HEK293 (cell line): Measurements from ENCODE around the gene ABCG1.

Source experiments
- CTCF ChIA-PET: fragments of 350-600 bp; formaldehyde crosslinking; extraction: SDS; loops from one replicate; lab custom pipeline; 2021; ENCODE audit warnings: antibody characterized with exemption; lab: Yijun Ruan, JAX
- POLR2A ChIA-PET: fragments of 300-600 bp; formaldehyde crosslinking; extraction: SDS; loops from one replicate; lab custom pipeline; 2020; ENCODE audit warnings: antibody characterized with exemption, inconsistent platforms; lab: Yijun Ruan, JAX
- H3K27ac ChIP-seq: fragments of 200-500 bp; sonication (Bioruptor generic); 2 replicates; pipeline ENCODE4 v1.5.1; 2014; ENCODE audit warnings: low read depth, low read length, control low read depth, inconsistent platforms; ENCODE audit errors: extremely low read depth
- H3K36me3 ChIP-seq, 2 experiments: fragments of 200-500 bp in 1 of 2; sonication (Bioruptor generic) in 1 of 2; 1 replicate in 1 of 2; 2 replicates in 1 of 2; pipeline ENCODE4 v1.5.1; 2014 to 2017; ENCODE audit warnings: inconsistent platforms in 2 of 2, low read length in 2 of 2; ENCODE audit not compliant: control insufficient read depth in 2 of 2, insufficient read depth in 1 of 2
- H3K4me1 ChIP-seq: fragments of 200-500 bp; sonication (Bioruptor generic); 2 replicates; pipeline ENCODE4 v1.5.1; 2014; ENCODE audit warnings: mild to moderate bottlenecking, low read length, inconsistent platforms; ENCODE audit not compliant: control insufficient read depth, insufficient read depth
- H3K4me3 ChIP-seq: 2 replicates; pipeline ENCODE4 v1.5.1; 2011; ENCODE audit warnings: low read depth, mild to moderate bottlenecking, control low read depth, low read length, moderate library complexity
- H3K9me3 ChIP-seq: fragments of 200-500 bp; sonication (Bioruptor generic); 2 replicates; pipeline ENCODE4 v1.5.1; 2014; ENCODE audit warnings: low read depth, low read length, inconsistent platforms; ENCODE audit not compliant: control insufficient read depth, insufficient read depth
- BCL11A ChIP-seq: fragments of 450-650 bp; formaldehyde crosslinking; IDR thresholded peaks from 2 replicates; pipeline ENCODE4 v1.5.1; 2016; ENCODE audit warnings: low read depth, missing biosample characterization, missing genetic modification characterization
- GLIS2 ChIP-seq: fragments of 450-650 bp; formaldehyde crosslinking; IDR thresholded peaks from 2 replicates; pipeline ENCODE4 v1.5.1; 2016; ENCODE audit warnings: missing biosample characterization, missing genetic modification characterization
- HOXA7 ChIP-seq: sonication (generic); formaldehyde crosslinking; IDR thresholded peaks from 2 replicates; pipeline ENCODE4 v1.8.1; 2022; ENCODE audit warnings: missing genetic modification reagents, borderline replicate concordance
- OVOL3 ChIP-seq: fragments of 450-650 bp; formaldehyde crosslinking; IDR thresholded peaks from 2 replicates; pipeline ENCODE4 v1.5.1; 2016; ENCODE audit warnings: missing biosample characterization, missing genetic modification characterization
- SCRT2 ChIP-seq: fragments of 450-650 bp; formaldehyde crosslinking; IDR thresholded peaks from 2 replicates; pipeline ENCODE4 v1.5.1; 2016; ENCODE audit warnings: missing biosample characterization, missing genetic modification characterization
- ZBTB17 ChIP-seq: fragments of 450-650 bp; formaldehyde crosslinking; IDR thresholded peaks from 2 replicates; pipeline ENCODE4 v1.5.1; 2016; ENCODE audit warnings: missing biosample characterization, missing genetic modification characterization
- ZBTB8A ChIP-seq: fragments of 450-650 bp; formaldehyde crosslinking; IDR thresholded peaks from 2 replicates; pipeline ENCODE4 v1.5.1; 2016; ENCODE audit warnings: missing biosample characterization, missing genetic modification characterization
- ZIC2 ChIP-seq: fragments of 450-650 bp; formaldehyde crosslinking; IDR thresholded peaks from 2 replicates; pipeline ENCODE4 v1.5.1; 2016; ENCODE audit warnings: missing biosample characterization, missing genetic modification characterization
- ZNF16 ChIP-seq: fragments of 450-650 bp; formaldehyde crosslinking; IDR thresholded peaks from 2 replicates; pipeline ENCODE4 v1.5.1; 2016; ENCODE audit warnings: low read depth, missing biosample characterization, missing genetic modification characterization
- ZNF302 ChIP-seq: fragments of 450-650 bp; formaldehyde crosslinking; IDR thresholded peaks from 2 replicates; pipeline ENCODE4 v1.5.1; 2016; ENCODE audit warnings: missing biosample characterization, missing genetic modification characterization, low read depth
- ZNF510 ChIP-seq: fragments of 450-650 bp; formaldehyde crosslinking; IDR thresholded peaks from 2 replicates; pipeline ENCODE4 v1.5.1; 2018; ENCODE audit warnings: mild to moderate bottlenecking, missing genetic modification characterization, missing biosample characterization; ENCODE audit not compliant: insufficient replicate concordance
- ZNF654 ChIP-seq: fragments of 450-650 bp; formaldehyde crosslinking; IDR thresholded peaks from 2 replicates; pipeline ENCODE4 v1.5.1; 2016; ENCODE audit warnings: low read depth, missing biosample characterization, missing genetic modification characterization
- ZNF677 ChIP-seq: fragments of 450-650 bp; IDR thresholded peaks from 2 replicates; pipeline ENCODE4 v1.5.0; 2018; ENCODE audit warnings: missing biosample characterization, mild to moderate bottlenecking, missing genetic modification characterization, moderate library complexity
- ZNF791 ChIP-seq: fragments of 450-650 bp; formaldehyde crosslinking; IDR thresholded peaks from 2 replicates; pipeline ENCODE4 v1.5.1; 2016; ENCODE audit warnings: missing biosample characterization, missing genetic modification characterization
- ZSCAN23 ChIP-seq: fragments of 450-650 bp; formaldehyde crosslinking; IDR thresholded peaks from 2 replicates; pipeline ENCODE4 v1.5.1; 2016; ENCODE audit warnings: missing biosample characterization, missing genetic modification characterization
- TF ChIP-seq, protein P1 (sequence below): fragments of 450-650 bp; formaldehyde crosslinking; IDR thresholded peaks from 2 replicates; pipeline ENCODE4 v1.5.0; 2017; ENCODE audit warnings: missing biosample characterization, missing genetic modification characterization, borderline replicate concordance
- TF ChIP-seq, protein P2 (sequence below): fragments of 450-650 bp; IDR thresholded peaks from 2 replicates; pipeline ENCODE4 v1.5.1; 2018; ENCODE audit warnings: missing biosample characterization, missing genetic modification characterization
- TF ChIP-seq, protein P3 (sequence below): fragments of 450-650 bp; formaldehyde crosslinking; IDR thresholded peaks from 2 replicates; pipeline ENCODE4 v1.5.1; 2016; ENCODE audit warnings: missing biosample characterization, missing genetic modification characterization, low read depth
- TF ChIP-seq, protein P4 (sequence below): fragments of 450-650 bp; formaldehyde crosslinking; IDR thresholded peaks from 2 replicates; pipeline ENCODE4; 2016; ENCODE audit warnings: missing biosample characterization, missing genetic modification characterization
- TF ChIP-seq, protein P5 (sequence below): fragments of 450-650 bp; formaldehyde crosslinking; IDR thresholded peaks from 2 replicates; pipeline ENCODE4 v1.5.1; 2016; ENCODE audit warnings: missing biosample characterization, missing genetic modification characterization
- TF ChIP-seq, protein P6 (sequence below): fragments of 450-650 bp; formaldehyde crosslinking; IDR thresholded peaks from 2 replicates; pipeline ENCODE4 v1.5.1; 2016; ENCODE audit warnings: missing biosample characterization, missing genetic modification characterization
- TF ChIP-seq, protein P7 (sequence below): fragments of 450-650 bp; formaldehyde crosslinking; IDR thresholded peaks from 2 replicates; pipeline ENCODE4 v1.5.1; 2016; ENCODE audit warnings: missing biosample characterization, missing genetic modification characterization, low read depth

Gene ABCG1

DNA sequence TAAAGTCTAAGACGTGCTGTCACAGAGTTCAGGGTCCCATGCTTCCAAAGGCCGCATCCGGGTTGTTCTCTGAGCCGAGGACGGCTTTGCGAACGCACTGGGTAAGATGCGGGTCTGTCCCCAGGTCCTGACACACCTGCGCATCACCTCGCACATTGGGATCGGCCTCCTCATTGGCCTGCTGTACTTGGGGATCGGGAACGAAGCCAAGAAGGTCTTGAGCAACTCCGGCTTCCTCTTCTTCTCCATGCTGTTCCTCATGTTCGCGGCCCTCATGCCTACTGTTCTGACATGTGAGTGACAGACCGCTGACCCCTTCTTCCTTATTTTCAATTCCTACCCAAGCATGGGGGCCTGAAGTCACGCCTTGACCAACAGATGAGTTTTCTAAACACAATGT is 71.0 kb downstream of the ABCG1 start:
- no peak overlapping the region for H3K4me3 ChIP-seq
- H3K4me1 ChIP-seq = no peaks in the 10 kb centered on the region
- H3K9me3 ChIP-seq = no peaks in the 10 kb centered on the region
- ChIA-PET CTCF (interaction anchor here (0.8 to 1.8 kb wide), 3 partner anchors 19 to 145 kb away, joined by 3 to 6 read pairs (median 5); no protein-coding TSS in a partner anchor), POLR2A (no interaction called here)
- peaks cover 0 to 13% of the 10 kb centered on the region in 2 experiments; a peak in 2 of 3 replicates for H3K36me3 ChIP-seq
- no peak overlapping the region for H3K27ac ChIP-seq
- TF ChIP-seq, protein P1, sequence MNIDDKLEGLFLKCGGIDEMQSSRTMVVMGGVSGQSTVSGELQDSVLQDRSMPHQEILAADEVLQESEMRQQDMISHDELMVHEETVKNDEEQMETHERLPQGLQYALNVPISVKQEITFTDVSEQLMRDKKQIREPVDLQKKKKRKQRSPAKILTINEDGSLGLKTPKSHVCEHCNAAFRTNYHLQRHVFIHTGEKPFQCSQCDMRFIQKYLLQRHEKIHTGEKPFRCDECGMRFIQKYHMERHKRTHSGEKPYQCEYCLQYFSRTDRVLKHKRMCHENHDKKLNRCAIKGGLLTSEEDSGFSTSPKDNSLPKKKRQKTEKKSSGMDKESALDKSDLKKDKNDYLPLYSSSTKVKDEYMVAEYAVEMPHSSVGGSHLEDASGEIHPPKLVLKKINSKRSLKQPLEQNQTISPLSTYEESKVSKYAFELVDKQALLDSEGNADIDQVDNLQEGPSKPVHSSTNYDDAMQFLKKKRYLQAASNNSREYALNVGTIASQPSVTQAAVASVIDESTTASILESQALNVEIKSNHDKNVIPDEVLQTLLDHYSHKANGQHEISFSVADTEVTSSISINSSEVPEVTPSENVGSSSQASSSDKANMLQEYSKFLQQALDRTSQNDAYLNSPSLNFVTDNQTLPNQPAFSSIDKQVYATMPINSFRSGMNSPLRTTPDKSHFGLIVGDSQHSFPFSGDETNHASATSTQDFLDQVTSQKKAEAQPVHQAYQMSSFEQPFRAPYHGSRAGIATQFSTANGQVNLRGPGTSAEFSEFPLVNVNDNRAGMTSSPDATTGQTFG = no peak
- TF ChIP-seq ZIC2 (tag by site-specific recombination) (no peak), ZNF654 (tag by site-specific recombination) (no peak), OVOL3 (tag by site-specific recombination) (no peak), ZBTB8A (tag by site-specific recombination) (no peak), ZNF16 (tag by site-specific recombination) (no peak), ZSCAN23 (tag by site-specific recombination) (no peak), ZBTB17 (tag by site-specific recombination) (no peak), ZNF302 (tag by site-specific recombination) (no peak), BCL11A (tag by site-specific recombination) (no peak), ZNF677 (tag by site-specific recombination) (no peak)
- TF ChIP-seq, protein P2, sequence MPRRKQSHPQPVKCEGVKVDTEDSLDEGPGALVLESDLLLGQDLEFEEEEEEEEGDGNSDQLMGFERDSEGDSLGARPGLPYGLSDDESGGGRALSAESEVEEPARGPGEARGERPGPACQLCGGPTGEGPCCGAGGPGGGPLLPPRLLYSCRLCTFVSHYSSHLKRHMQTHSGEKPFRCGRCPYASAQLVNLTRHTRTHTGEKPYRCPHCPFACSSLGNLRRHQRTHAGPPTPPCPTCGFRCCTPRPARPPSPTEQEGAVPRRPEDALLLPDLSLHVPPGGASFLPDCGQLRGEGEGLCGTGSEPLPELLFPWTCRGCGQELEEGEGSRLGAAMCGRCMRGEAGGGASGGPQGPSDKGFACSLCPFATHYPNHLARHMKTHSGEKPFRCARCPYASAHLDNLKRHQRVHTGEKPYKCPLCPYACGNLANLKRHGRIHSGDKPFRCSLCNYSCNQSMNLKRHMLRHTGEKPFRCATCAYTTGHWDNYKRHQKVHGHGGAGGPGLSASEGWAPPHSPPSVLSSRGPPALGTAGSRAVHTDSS = no peak
- TF ChIP-seq, protein P3, sequence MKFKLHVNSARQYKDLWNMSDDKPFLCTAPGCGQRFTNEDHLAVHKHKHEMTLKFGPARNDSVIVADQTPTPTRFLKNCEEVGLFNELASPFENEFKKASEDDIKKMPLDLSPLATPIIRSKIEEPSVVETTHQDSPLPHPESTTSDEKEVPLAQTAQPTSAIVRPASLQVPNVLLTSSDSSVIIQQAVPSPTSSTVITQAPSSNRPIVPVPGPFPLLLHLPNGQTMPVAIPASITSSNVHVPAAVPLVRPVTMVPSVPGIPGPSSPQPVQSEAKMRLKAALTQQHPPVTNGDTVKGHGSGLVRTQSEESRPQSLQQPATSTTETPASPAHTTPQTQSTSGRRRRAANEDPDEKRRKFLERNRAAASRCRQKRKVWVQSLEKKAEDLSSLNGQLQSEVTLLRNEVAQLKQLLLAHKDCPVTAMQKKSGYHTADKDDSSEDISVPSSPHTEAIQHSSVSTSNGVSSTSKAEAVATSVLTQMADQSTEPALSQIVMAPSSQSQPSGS (tag by site-specific recombination) = no peak
- TF ChIP-seq, protein P4, sequence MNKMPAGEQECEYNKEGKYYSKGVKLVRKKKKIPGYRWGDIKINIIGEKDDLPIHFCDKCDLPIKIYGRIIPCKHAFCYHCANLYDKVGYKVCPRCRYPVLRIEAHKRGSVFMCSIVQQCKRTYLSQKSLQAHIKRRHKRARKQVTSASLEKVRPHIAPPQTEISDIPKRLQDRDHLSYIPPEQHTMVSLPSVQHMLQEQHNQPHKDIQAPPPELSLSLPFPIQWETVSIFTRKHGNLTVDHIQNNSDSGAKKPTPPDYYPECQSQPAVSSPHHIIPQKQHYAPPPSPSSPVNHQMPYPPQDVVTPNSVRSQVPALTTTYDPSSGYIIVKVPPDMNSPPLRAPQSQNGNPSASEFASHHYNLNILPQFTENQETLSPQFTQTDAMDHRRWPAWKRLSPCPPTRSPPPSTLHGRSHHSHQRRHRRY (tag by site-specific recombination) = no peak
- TF ChIP-seq, protein P5, sequence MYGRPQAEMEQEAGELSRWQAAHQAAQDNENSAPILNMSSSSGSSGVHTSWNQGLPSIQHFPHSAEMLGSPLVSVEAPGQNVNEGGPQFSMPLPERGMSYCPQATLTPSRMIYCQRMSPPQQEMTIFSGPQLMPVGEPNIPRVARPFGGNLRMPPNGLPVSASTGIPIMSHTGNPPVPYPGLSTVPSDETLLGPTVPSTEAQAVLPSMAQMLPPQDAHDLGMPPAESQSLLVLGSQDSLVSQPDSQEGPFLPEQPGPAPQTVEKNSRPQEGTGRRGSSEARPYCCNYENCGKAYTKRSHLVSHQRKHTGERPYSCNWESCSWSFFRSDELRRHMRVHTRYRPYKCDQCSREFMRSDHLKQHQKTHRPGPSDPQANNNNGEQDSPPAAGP (tag by site-specific recombination) = no peak
- TF ChIP-seq, protein P6, sequence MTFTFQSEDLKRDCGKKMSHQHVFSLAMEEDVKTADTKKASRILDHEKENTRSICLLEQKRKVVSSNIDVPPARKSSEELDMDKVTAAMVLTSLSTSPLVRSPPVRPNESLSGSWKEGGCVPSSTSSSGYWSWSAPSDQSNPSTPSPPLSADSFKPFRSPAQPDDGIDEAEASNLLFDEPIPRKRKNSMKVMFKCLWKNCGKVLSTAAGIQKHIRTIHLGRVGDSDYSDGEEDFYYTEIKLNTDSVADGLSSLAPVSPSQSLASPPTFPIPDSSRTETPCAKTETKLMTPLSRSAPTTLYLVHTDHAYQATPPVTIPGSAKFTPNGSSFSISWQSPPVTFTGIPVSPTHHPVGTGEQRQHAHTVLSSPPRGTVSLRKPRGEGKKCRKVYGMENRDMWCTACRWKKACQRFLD (tag by site-specific recombination) = no peak

DNA sequence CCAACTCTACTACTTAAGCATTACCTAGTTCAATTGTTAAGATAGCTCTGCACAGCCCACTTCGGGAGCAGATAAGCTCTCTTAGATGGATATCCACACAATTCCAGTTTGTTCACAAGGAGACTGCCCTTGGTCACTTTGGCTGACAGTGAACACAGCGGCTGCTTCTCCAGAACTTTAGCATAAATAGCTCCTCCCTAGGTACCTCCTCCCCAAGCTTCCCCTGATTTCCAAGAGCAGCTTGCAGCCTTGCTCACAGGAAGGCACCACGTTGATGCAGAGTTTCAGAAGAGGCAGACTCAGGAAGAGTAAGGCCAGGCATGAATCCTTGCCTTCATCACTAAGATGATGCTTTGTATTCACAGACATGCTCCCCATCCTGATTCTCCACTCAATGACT is 71.6 kb downstream of the ABCG1 start:
- Histone ChIP-seq H3K36me3 (peaks cover 0 to 13% of the 10 kb centered on the region in 2 experiments; a peak in 2 of 3 replicates), H3K27ac (no peak overlapping the region)
- CTCF ChIA-PET = interaction anchor here (0.8 to 1.8 kb wide), 3 partner anchors 19 to 145 kb away, joined by 3 to 6 read pairs (median 5); no protein-coding TSS in a partner anchor
- TF ChIP-seq ZNF791 (no peak), GLIS2 (tag by site-specific recombination) (no peak), ZNF16 (tag by site-specific recombination) (no peak), SCRT2 (tag by site-specific recombination) (no peak), HOXA7 (no peak), ZNF510 (tag by site-specific recombination) (no peak)
- TF ChIP-seq, protein P7, sequence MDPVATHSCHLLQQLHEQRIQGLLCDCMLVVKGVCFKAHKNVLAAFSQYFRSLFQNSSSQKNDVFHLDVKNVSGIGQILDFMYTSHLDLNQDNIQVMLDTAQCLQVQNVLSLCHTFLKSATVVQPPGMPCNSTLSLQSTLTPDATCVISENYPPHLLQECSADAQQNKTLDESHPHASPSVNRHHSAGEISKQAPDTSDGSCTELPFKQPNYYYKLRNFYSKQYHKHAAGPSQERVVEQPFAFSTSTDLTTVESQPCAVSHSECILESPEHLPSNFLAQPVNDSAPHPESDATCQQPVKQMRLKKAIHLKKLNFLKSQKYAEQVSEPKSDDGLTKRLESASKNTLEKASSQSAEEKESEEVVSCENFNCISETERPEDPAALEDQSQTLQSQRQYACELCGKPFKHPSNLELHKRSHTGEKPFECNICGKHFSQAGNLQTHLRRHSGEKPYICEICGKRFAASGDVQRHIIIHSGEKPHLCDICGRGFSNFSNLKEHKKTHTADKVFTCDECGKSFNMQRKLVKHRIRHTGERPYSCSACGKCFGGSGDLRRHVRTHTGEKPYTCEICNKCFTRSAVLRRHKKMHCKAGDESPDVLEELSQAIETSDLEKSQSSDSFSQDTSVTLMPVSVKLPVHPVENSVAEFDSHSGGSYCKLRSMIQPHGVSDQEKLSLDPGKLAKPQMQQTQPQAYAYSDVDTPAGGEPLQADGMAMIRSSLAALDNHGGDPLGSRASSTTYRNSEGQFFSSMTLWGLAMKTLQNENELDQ (tag by site-specific recombination) = no peak

More for the DNA sequence above, 71.6 kb downstream of the ABCG1 start:
- Histone ChIP-seq H3K9me3 (no peaks in the 10 kb centered on the region), H3K4me1 (no peaks in the 10 kb centered on the region), H3K4me3 (no peak overlapping the region)
- POLR2A ChIA-PET = no interaction called here
